Neural crest cell (in vitro differentiated cells): ENCODE measurements around the gene DVL2. TPM values are rescaled to one million over a fixed set of nuclear protein-coding genes. Genes with fewer than 3 reads are reported as not detected.
A peak's percentile ranks its signal among the peaks of the same experiment; 100 is the strongest.

ENCODE experiments used
- DNase-seq: peaks from one replicate; pipeline ENCODE4 v3.0.0; 2021; ENCODE audit warnings: low read depth, mixed read lengths, low spot score
- H3K27ac Mint-ChIP-seq: one replicate; pipeline ENCODE4 v1.8.0; 2021; ENCODE audit warnings: mild to moderate bottlenecking, mixed read lengths; ENCODE audit not compliant: unreplicated experiment
- H3K27me3 Mint-ChIP-seq: 2 replicates; pipeline ENCODE4 v1.8.0; 2021; ENCODE audit warnings: low read depth, mild to moderate bottlenecking, mixed read lengths
- H3K36me3 Mint-ChIP-seq: 2 replicates; pipeline ENCODE4 v1.8.0; 2021; ENCODE audit warnings: low read depth, mild to moderate bottlenecking, mixed read lengths
- H3K4me1 Mint-ChIP-seq: 2 replicates; pipeline ENCODE4 v1.8.0; 2021; ENCODE audit warnings: mixed read lengths
- H3K4me3 Mint-ChIP-seq: one replicate; pipeline ENCODE4 v1.8.0; 2021; ENCODE audit warnings: mild to moderate bottlenecking, mixed read lengths
- H3K9me3 Mint-ChIP-seq: 2 replicates; pipeline ENCODE4 v1.8.0; 2021; ENCODE audit warnings: mixed read lengths
- CTCF ChIP-seq: fragments of 200-600 bp; sonication (generic); conservative IDR thresholded peaks from 2 replicates; pipeline ENCODE4 v1.5.0; 2021; ENCODE audit warnings: antibody characterized with exemption, mild to moderate bottlenecking
- total RNA-seq: library from RNA; stranded (reverse); gene quantifications from 2 replicates; pipeline ENCODE4 v1.2.1, GENCODE V29; 2021

Gene DVL2
- total RNA-seq, 1 donor from 2014 or later = 140 TPM

GRCh38 chr17:7241783-7242716, 7.7 kb upstream of the DVL2 start, which contains the start of gene GABARAP:
Gene GABARAP, minus strand, starts transcription at chr17:7242449. Its CDS starts 119 bp downstream, at chr17:7242330.
- DNase-seq = peak; percentile 98
- H3K4me1 Mint-ChIP-seq = peaks cover 42% of the 10 kb centered on the region
- H3K36me3 Mint-ChIP-seq = peaks cover 28% of the 10 kb centered on the region
- H3K9me3 Mint-ChIP-seq = no peaks in the 10 kb centered on the region
- H3K27me3 Mint-ChIP-seq = peaks cover 19% of the 10 kb centered on the region
- peak within 1 kb of the TSS; percentile 99 for H3K27ac Mint-ChIP-seq
- no peak for TF ChIP-seq CTCF
- peak within 1 kb of the TSS; percentile 94 for H3K4me3 Mint-ChIP-seq

GRCh38 chr17:7241090-7241733, 6.9 kb upstream of the DVL2 start:
- Mint-ChIP-seq H3K36me3 (peaks cover 26% of the 10 kb centered on the region), H3K27me3 (peaks cover 19% of the 10 kb centered on the region), H3K9me3 (no peaks in the 10 kb centered on the region), H3K27ac (peak overlapping the region; percentile 99), H3K4me1 (peaks cover 47% of the 10 kb centered on the region), H3K4me3 (peak overlapping the region; percentile 94)
- no peak for DNase-seq
- no peak for TF ChIP-seq CTCF

- H3K27me3 Mint-ChIP-seq = peaks cover 19% of the 10 kb centered on the region
- peak overlapping the region; percentile 94 for H3K4me3 Mint-ChIP-seq
- no peak for DNase-seq
- H3K36me3 Mint-ChIP-seq = peaks cover 26% of the 10 kb centered on the region
- H3K4me1 Mint-ChIP-seq = peaks cover 47% of the 10 kb centered on the region
- no peak for TF ChIP-seq CTCF
- H3K9me3 Mint-ChIP-seq = no peaks in the 10 kb centered on the region
- H3K27ac Mint-ChIP-seq = peak overlapping the region; percentile 92
These were observed 6.1 kb upstream of the DVL2 start for GRCh38 chr17:7240375-7240774.

GRCh38 chr17:7239091-7240027, 5.0 kb upstream of the DVL2 start, which contains the start of gene PHF23:
Gene PHF23, minus strand, starts transcription at chr17:7239457. Its CDS starts 178 bp downstream, at chr17:7239279.
- Mint-ChIP-seq H3K36me3 (peaks cover 28% of the 10 kb centered on the region), H3K9me3 (no peaks in the 10 kb centered on the region), H3K27ac (peak within 1 kb of the TSS; percentile 99), H3K4me3 (peak within 1 kb of the TSS; percentile 94), H3K27me3 (peaks cover 22% of the 10 kb centered on the region), H3K4me1 (peaks cover 56% of the 10 kb centered on the region)
- no peak for TF ChIP-seq CTCF
- peak; percentile 96 for DNase-seq
